H9 (cell line): ENCODE results near the gene CATSPERB. TPM values are rescaled to one million over a fixed set of nuclear protein-coding genes. Genes with fewer than 3 reads are reported as not detected.

ENCODE experiments used
- DNase-seq: peaks from one replicate; pipeline ENCODE4 v3.0.0-alpha.2; 2017
- H2AFZ ChIP-seq: one replicate; pipeline ENCODE4 v1.6.1; 2013; ENCODE audit warnings: mild to moderate bottlenecking, low read length, control low read depth, moderate library complexity
- H2AK5ac ChIP-seq: 2 replicates; pipeline ENCODE4 v1.6.1; 2013; ENCODE audit warnings: low read length, control low read depth, mixed read lengths; ENCODE audit not compliant: insufficient read length
- H2BK120ac ChIP-seq: one replicate; pipeline ENCODE4 v1.6.1; 2013; ENCODE audit warnings: low read depth, mild to moderate bottlenecking, low read length, control low read depth, inconsistent platforms; ENCODE audit not compliant: poor library complexity, severe bottlenecking
- H2BK12ac ChIP-seq: 2 replicates; pipeline ENCODE4 v1.6.1; 2013; ENCODE audit warnings: low read length, control low read depth, mixed read lengths, low read depth; ENCODE audit not compliant: insufficient read length
- H2BK15ac ChIP-seq: 2 replicates; pipeline ENCODE4 v1.6.1; 2013; ENCODE audit warnings: low read depth, low read length, control low read depth
- H2BK20ac ChIP-seq: one replicate; pipeline ENCODE4 v1.6.1; 2013; ENCODE audit warnings: low read depth, mild to moderate bottlenecking, low read length, control low read depth, inconsistent platforms; ENCODE audit not compliant: poor library complexity, severe bottlenecking
- H2BK5ac ChIP-seq: 2 replicates; pipeline ENCODE4 v1.6.1; 2013; ENCODE audit warnings: low read length, control low read depth, mixed read lengths; ENCODE audit not compliant: insufficient read length
- H3K14ac ChIP-seq: 2 replicates; pipeline ENCODE4 v1.6.1; 2013; ENCODE audit warnings: low read length, control low read depth; ENCODE audit not compliant: insufficient read depth
- H3K18ac ChIP-seq: 2 replicates; pipeline ENCODE4 v1.6.1; 2013; ENCODE audit warnings: low read depth, mild to moderate bottlenecking, mixed read lengths, low read length, control low read depth; ENCODE audit not compliant: insufficient read length
- H3K23ac ChIP-seq: 2 replicates; pipeline ENCODE4 v1.6.1; 2013; ENCODE audit warnings: low read length, control low read depth, mixed read lengths, low read depth; ENCODE audit not compliant: insufficient read length
- H3K23me2 ChIP-seq: 2 replicates; pipeline ENCODE4 v1.6.1; 2013; ENCODE audit warnings: low read depth, mild to moderate bottlenecking, mixed read lengths, low read length, control low read depth; ENCODE audit not compliant: insufficient read length, poor library complexity, severe bottlenecking
- H3K27ac ChIP-seq: 2 replicates; pipeline ENCODE4 v1.5.1; 2013; ENCODE audit warnings: low read length, control low read depth, mixed read lengths, low read depth; ENCODE audit not compliant: insufficient read length
- H3K27me3 ChIP-seq: 2 replicates; pipeline ENCODE4 v1.6.1; 2013; ENCODE audit warnings: low read length, control low read depth, inconsistent platforms; ENCODE audit not compliant: insufficient read depth
- H3K4ac ChIP-seq: 2 replicates; pipeline ENCODE4 v1.6.1; 2013; ENCODE audit warnings: low read depth, mild to moderate bottlenecking, control low read depth, inconsistent platforms, low read length, moderate library complexity
- H3K4me1 ChIP-seq: 2 replicates; pipeline ENCODE4 v1.6.1; 2013; ENCODE audit warnings: low read length, control low read depth, inconsistent platforms; ENCODE audit not compliant: insufficient read depth
- H3K4me2 ChIP-seq: 2 replicates; pipeline ENCODE4 v1.6.1; 2013; ENCODE audit warnings: low read length, control low read depth, mixed read lengths; ENCODE audit not compliant: insufficient read length, insufficient read depth
- H3K56ac ChIP-seq: 2 replicates; pipeline ENCODE4 v1.6.1; 2013; ENCODE audit warnings: low read depth, mild to moderate bottlenecking, mixed read lengths, low read length, control low read depth; ENCODE audit not compliant: insufficient read length
- H3K79me1 ChIP-seq: 2 replicates; pipeline ENCODE4 v1.6.1; 2013; ENCODE audit warnings: low read depth, mild to moderate bottlenecking, moderate library complexity, low read length, control low read depth, inconsistent platforms; ENCODE audit not compliant: insufficient read depth, poor library complexity, severe bottlenecking
- H3K79me2 ChIP-seq: 2 replicates; pipeline ENCODE4 v1.6.1; 2013; ENCODE audit warnings: low read length, control low read depth, inconsistent platforms; ENCODE audit not compliant: insufficient read depth
- H3K9ac ChIP-seq: 2 replicates; pipeline ENCODE4 v1.6.1; 2013; ENCODE audit warnings: low read length, control low read depth, mixed read lengths; ENCODE audit not compliant: insufficient read length; ENCODE audit errors: extremely low read depth
- H3K9me3 ChIP-seq: one replicate; pipeline ENCODE4 v1.6.1; 2013; ENCODE audit warnings: low read depth, low read length, inconsistent platforms; ENCODE audit not compliant: control insufficient read depth
- H3T11ph ChIP-seq: one replicate; pipeline ENCODE4 v1.6.1; 2013; ENCODE audit warnings: mild to moderate bottlenecking, low read length, control low read depth, inconsistent platforms
- H4K20me1 ChIP-seq: one replicate; pipeline ENCODE4 v1.6.1; 2013; ENCODE audit not compliant: control insufficient read depth, insufficient read length, insufficient read depth
- H4K5ac ChIP-seq: 2 replicates; pipeline ENCODE4 v1.6.1; 2013; ENCODE audit warnings: low read depth, mild to moderate bottlenecking, mixed read lengths, low read length, control low read depth; ENCODE audit not compliant: insufficient read length
- H4K8ac ChIP-seq: replicated peaks from 2 replicates; pipeline ENCODE4 v1.6.1; 2013; ENCODE audit warnings: low read length, control low read depth, mixed read lengths, low read depth; ENCODE audit not compliant: insufficient read length
- H4K91ac ChIP-seq: 2 replicates; pipeline ENCODE4 v1.6.1; 2013; ENCODE audit warnings: low read depth, mild to moderate bottlenecking, moderate library complexity, mixed read lengths, low read length, control low read depth; ENCODE audit not compliant: insufficient read length
- H3K27ac Mint-ChIP-seq, 3 experiments: 2 replicates in 2 of 3; 3 replicates in 1 of 3; pipeline ENCODE4 v1.8.0; 2020 to 2021; ENCODE audit warnings: mixed read lengths in 3 of 3, mild to moderate bottlenecking in 1 of 3, moderate library complexity in 1 of 3
- H3K27me3 Mint-ChIP-seq: 2 replicates; pipeline ENCODE4 v1.8.0; 2021; ENCODE audit warnings: low read depth, mild to moderate bottlenecking, moderate library complexity, mixed read lengths
- H3K36me3 Mint-ChIP-seq, 3 experiments: 2 replicates in 2 of 3; 3 replicates in 1 of 3; pipeline ENCODE4 v1.8.0; 2020 to 2021; ENCODE audit warnings: low read depth in 3 of 3, mixed read lengths in 3 of 3; ENCODE audit not compliant: insufficient read depth in 1 of 3
- H3K4me1 Mint-ChIP-seq, 2 experiments: 2 replicates each; pipeline ENCODE4 v1.8.0; 2020; ENCODE audit warnings: mixed read lengths in 2 of 2
- H3K4me3 Mint-ChIP-seq, 2 experiments: 2 replicates in 1 of 2; 3 replicates in 1 of 2; pipeline ENCODE4 v1.8.0; 2020 to 2021; ENCODE audit warnings: mild to moderate bottlenecking in 2 of 2, mixed read lengths in 2 of 2, moderate library complexity in 1 of 2
- H3K9me3 Mint-ChIP-seq, 2 experiments: 2 replicates in 1 of 2; 3 replicates in 1 of 2; pipeline ENCODE4 v1.8.0; 2020; ENCODE audit warnings: mild to moderate bottlenecking in 2 of 2, mixed read lengths in 2 of 2, moderate library complexity in 1 of 2
- CTCF ChIP-seq: fragments of 200-600 bp; sonication (generic); conservative IDR thresholded peaks from 3 replicates; pipeline ENCODE4 v1.8.0; 2021; ENCODE audit warnings: antibody characterized with exemption, mild to moderate bottlenecking
- WGBS: extraction: QIAGEN DNeasy Blood & Tissue Kit; methylation state at CpG from one replicate; pipeline ENCODE4 v1.1.7; 2013; ENCODE audit warnings: missing lambda C conversion rate, low lambda C conversion rate, mixed read lengths; ENCODE audit not compliant: insufficient read length; ENCODE audit errors: extremely low coverage; 5-methylcytosine and 5-hydroxymethylcytosine counted together
- total RNA-seq: library from RNA; stranded (reverse); gene quantifications from 2 replicates; pipeline ENCODE4 v1.2.1, GENCODE V29; 2021

Gene CATSPERB
- total RNA-seq, 1 experiment from 2014 or later: 0.48 TPM

GRCh38 chr14:91545946-91546716 lies 185.8 kb downstream of the CATSPERB start:
- Histone ChIP-seq H3K27ac (no peak overlapping the region), H3K4ac (no peak overlapping the region), H3K9ac (no peak overlapping the region), H4K8ac (no peak overlapping the region), H4K5ac (no peak overlapping the region), H2BK20ac (no peak overlapping the region), H2BK5ac (no peak overlapping the region), H2BK120ac (no peak overlapping the region), H2AK5ac (no peak overlapping the region), H3T11ph (no peak overlapping the region), H3K4me2 (no peak overlapping the region), H3K56ac (no peak overlapping the region), H2BK12ac (no peak overlapping the region), H3K4me1 (no peaks in the 10 kb centered on the region), H4K20me1 (no peaks in the 10 kb centered on the region), H2BK15ac (no peak overlapping the region), H2AFZ (no peak overlapping the region), H3K23me2 (no peaks in the 10 kb centered on the region), H3K79me2 (no peaks in the 10 kb centered on the region), H3K9me3 (no peaks in the 10 kb centered on the region), H3K18ac (no peak overlapping the region), H3K27me3 (no peaks in the 10 kb centered on the region), H4K91ac (no peak overlapping the region), H3K79me1 (no peaks in the 10 kb centered on the region), H3K14ac (no peak overlapping the region), H3K23ac (no peak overlapping the region)
- Mint-ChIP-seq H3K4me1 (peaks cover 0 to 4% of the 10 kb centered on the region in 2 experiments; a peak in 1 of 4 replicates), H3K27ac (no peak overlapping the region), H3K4me3 (no peak overlapping the region), H3K36me3 (no peaks in the 10 kb centered on the region; a peak in 1 of 7 replicates), H3K27me3 (peaks cover 7% of the 10 kb centered on the region), H3K9me3 (peaks cover 5 to 11% of the 10 kb centered on the region in 2 experiments; a peak in 4 of 5 replicates)
- TF ChIP-seq CTCF: no peak
- DNase-seq: no peak
- WGBS: no CpG with 5 or more reads among the region's 5 CpGs
